ENCODE data around the gene TIAM1.

Gene TIAM1

GRCh38 chr21:31181082-31181750 lies 162.8 kb downstream of the TIAM1 start:
- H3K4me3 ChIP-seq: no peak overlapping the region
- H3K9ac ChIP-seq: peak overlapping the region in 5 of 11 experiments; percentile 1 to 26 (median 8); a peak in 7 of 22 replicates
- peak overlapping the region in 8 of 11 experiments; percentile 8 to 45 (median 22); a peak in 12 of 22 replicates for H3K27ac ChIP-seq
- H3K9me3 ChIP-seq (replicated peaks in 1 of 11): no peaks in the 10 kb centered on the region
- peaks cover 0 to 23% (median 5%) of the 10 kb centered on the region in 11 experiments; a peak in 11 of 22 replicates for H3K36me3 ChIP-seq
- TF ChIP-seq Cebpa-rat (IDR thresholded peaks at IDR 0.05): no peak
- H3K4me2 ChIP-seq: peak overlapping the region; percentile 41 to 78 (median 59)
- H3K4me1 ChIP-seq: peaks cover 36 to 72% (median 69%) of the 10 kb centered on the region in 10 experiments
- H3K27me3 ChIP-seq: no peaks in the 10 kb centered on the region
- H4K20me1 ChIP-seq: peaks cover 0 to 11% (median 0%) of the 10 kb centered on the region in 11 experiments; a peak in 1 of 22 replicates

- peaks cover 42 to 80% (median 76%) of the 10 kb centered on the region in 10 experiments for H3K4me1 ChIP-seq
- TF ChIP-seq Cebpa-rat (IDR thresholded peaks at IDR 0.05): no peak
Observed at GRCh38 chr21:31180256-31181081, 163.6 kb downstream of the TIAM1 start.

GRCh38 chr21:31176725-31177124 lies 167.3 kb downstream of the TIAM1 start:
- Histone ChIP-seq H3K4me3 (peak overlapping the region in 2 of 10 experiments; percentile 26 to 32; a peak in 3 of 20 replicates), H4K20me1 (peaks cover 0 to 4% (median 0%) of the 10 kb centered on the region in 11 experiments; a peak in 1 of 22 replicates), H3K27me3 (no peaks in the 10 kb centered on the region), H3K36me3 (no peaks in the 10 kb centered on the region; a peak in 1 of 22 replicates), H3K9ac (peak overlapping the region in 10 of 11 experiments; percentile 15 to 67 (median 55); a peak in 17 of 22 replicates), H3K9me3 (replicated peaks in 1 of 11) (no peaks in the 10 kb centered on the region), H3K27ac (peak overlapping the region in 10 of 11 experiments; percentile 14 to 80 (median 72); a peak in 18 of 22 replicates), H3K4me1 (peaks cover 73 to 96% (median 84%) of the 10 kb centered on the region in 10 experiments), H3K4me2 (peak overlapping the region; percentile 64 to 92 (median 86))
- no peak for TF ChIP-seq Cebpa-rat (IDR thresholded peaks at IDR 0.05)

More at GRCh38 chr21:31180256-31181081, 163.6 kb downstream of the TIAM1 start:
- H3K36me3 ChIP-seq: peaks cover 0 to 17% (median 0%) of the 10 kb centered on the region in 11 experiments; a peak in 6 of 22 replicates
- H3K27ac ChIP-seq: peak overlapping the region in 8 of 11 experiments; percentile 8 to 45 (median 22); a peak in 11 of 22 replicates
- H3K4me2 ChIP-seq: peak overlapping the region; percentile 41 to 78 (median 59); a peak in 19 of 22 replicates
- H3K9me3 ChIP-seq (replicated peaks in 1 of 11): no peaks in the 10 kb centered on the region
- H4K20me1 ChIP-seq: peaks cover 0 to 11% (median 0%) of the 10 kb centered on the region in 11 experiments; a peak in 1 of 22 replicates
- no peaks in the 10 kb centered on the region for H3K27me3 ChIP-seq
- H3K9ac ChIP-seq: peak overlapping the region in 4 of 11 experiments; percentile 1 to 26 (median 8); a peak in 6 of 22 replicates
- H3K4me3 ChIP-seq: no peak overlapping the region

DNA sequence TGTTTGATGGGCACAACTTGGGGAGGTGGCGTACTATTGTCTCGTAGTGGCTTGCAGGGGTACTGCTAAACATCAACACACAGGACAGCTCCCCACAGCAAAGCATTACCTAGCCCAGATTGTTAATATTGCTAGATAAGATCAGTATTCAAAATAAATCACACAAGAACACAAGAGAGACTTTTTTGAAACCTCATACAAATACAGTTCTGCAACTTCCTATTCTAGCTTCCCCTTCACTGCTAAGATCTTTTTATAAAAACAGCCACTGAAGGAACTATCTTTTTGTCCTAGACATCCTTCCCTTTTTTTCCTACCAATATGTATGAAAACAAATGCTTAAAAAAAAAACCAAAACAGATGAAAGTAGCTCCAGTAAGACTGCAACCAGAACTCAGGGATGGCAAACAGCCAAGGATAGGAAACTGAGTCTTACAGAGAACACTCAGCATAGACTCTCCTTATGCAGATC lies 167.9 kb downstream of the TIAM1 start:
- H3K4me3 ChIP-seq: peak overlapping the region in 5 of 10 experiments; percentile 4 to 32 (median 13); a peak in 6 of 20 replicates
- H3K4me1 ChIP-seq: peaks cover 67 to 92% (median 81%) of the 10 kb centered on the region in 10 experiments
- peak overlapping the region in 10 of 11 experiments; percentile 14 to 80 (median 72); a peak in 21 of 22 replicates for H3K27ac ChIP-seq
- no peaks in the 10 kb centered on the region for H3K27me3 ChIP-seq
- H3K36me3 ChIP-seq: no peaks in the 10 kb centered on the region; a peak in 1 of 22 replicates
- peaks cover 0 to 4% (median 0%) of the 10 kb centered on the region in 11 experiments; a peak in 1 of 22 replicates for H4K20me1 ChIP-seq
- H3K4me2 ChIP-seq: peak overlapping the region; percentile 64 to 92 (median 86)
- H3K9me3 ChIP-seq (replicated peaks in 1 of 11): no peaks in the 10 kb centered on the region
- no peak for TF ChIP-seq Cebpa-rat (IDR thresholded peaks at IDR 0.05)
- H3K9ac ChIP-seq: peak overlapping the region in 10 of 11 experiments; percentile 20 to 67 (median 55); a peak in 17 of 22 replicates

- Histone ChIP-seq H3K9ac (peak overlapping the region in 9 of 11 experiments; percentile 2 to 64 (median 23); a peak in 15 of 22 replicates), H4K20me1 (0 out of 22 replicates have a peak, but pooled peaks cover 0 to 4% (median 0%) of the 10 kb centered on the region in 11 experiments), H3K4me3 (peak overlapping the region in 3 of 10 experiments; percentile 8 to 30 (median 8); a peak in 4 of 20 replicates), H3K4me1 (peaks cover 54 to 75% (median 72%) of the 10 kb centered on the region in 10 experiments), H3K4me2 (peak overlapping the region; percentile 64 to 92 (median 86)), H3K27me3 (no peaks in the 10 kb centered on the region), H3K36me3 (no peaks in the 10 kb centered on the region; a peak in 1 of 22 replicates), H3K27ac (peak overlapping the region in 8 of 11 experiments; percentile 6 to 80 (median 76); a peak in 18 of 22 replicates), H3K9me3 (replicated peaks in 1 of 11) (no peaks in the 10 kb centered on the region)
- TF ChIP-seq Cebpa-rat (IDR thresholded peaks at IDR 0.05): no peak
Observed at GRCh38 chr21:31173881-31174555, 170.0 kb downstream of the TIAM1 start.

DNA sequence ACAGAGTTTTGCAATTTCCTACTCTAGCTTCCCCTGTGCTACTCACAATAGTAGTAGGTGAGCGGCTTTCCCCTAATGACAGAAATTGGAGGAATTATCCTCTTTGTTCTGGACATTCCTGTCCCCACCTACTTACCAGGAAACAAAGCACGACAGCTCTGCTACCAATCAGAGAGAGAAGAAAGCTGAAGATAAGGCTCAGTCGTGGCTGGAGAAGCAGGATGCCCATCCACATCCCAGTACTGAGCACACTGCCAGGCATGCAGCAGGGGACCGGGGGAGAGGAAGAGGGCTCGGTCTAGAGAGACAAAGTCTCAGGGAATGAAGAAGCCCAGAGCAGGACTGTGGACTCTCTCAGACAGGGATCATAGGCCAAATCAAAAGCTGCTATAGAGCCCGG lies 171.7 kb downstream of the TIAM1 start:
- peaks cover 38 to 62% (median 57%) of the 10 kb centered on the region in 10 experiments for H3K4me1 ChIP-seq
- H4K20me1 ChIP-seq: 0 out of 22 replicates have a peak, but pooled peaks cover 0 to 4% (median 0%) of the 10 kb centered on the region in 11 experiments
- peak overlapping the region in 8 of 11 experiments; percentile 20 to 92 (median 78); a peak in 15 of 22 replicates for H3K4me2 ChIP-seq
- H3K27ac ChIP-seq: peak overlapping the region in 2 of 11 experiments; percentile 19 to 28; a peak in 4 of 22 replicates
- no peaks in the 10 kb centered on the region; a peak in 1 of 22 replicates for H3K36me3 ChIP-seq
- no peaks in the 10 kb centered on the region for H3K9me3 ChIP-seq (replicated peaks in 1 of 11)
- H3K4me3 ChIP-seq: no peak overlapping the region
- no peak for TF ChIP-seq Cebpa-rat (IDR thresholded peaks at IDR 0.05)
- H3K27me3 ChIP-seq: no peaks in the 10 kb centered on the region
- no peak overlapping the region for H3K9ac ChIP-seq

- H3K27ac ChIP-seq: no peak overlapping the region
- H3K9me3 ChIP-seq (replicated peaks in 1 of 11): no peaks in the 10 kb centered on the region
- no peaks in the 10 kb centered on the region for H3K27me3 ChIP-seq
- no peak overlapping the region for H3K4me3 ChIP-seq
- no peak overlapping the region for H3K9ac ChIP-seq
- H4K20me1 ChIP-seq: no peaks in the 10 kb centered on the region
- peaks cover 0 to 15% (median 5%) of the 10 kb centered on the region in 11 experiments; a peak in 5 of 22 replicates for H3K36me3 ChIP-seq
- no peak overlapping the region for H3K4me2 ChIP-seq
- TF ChIP-seq Cebpa-rat (IDR thresholded peaks at IDR 0.05): no peak
- peaks cover 30 to 54% (median 39%) of the 10 kb centered on the region in 10 experiments for H3K4me1 ChIP-seq
Observed at GRCh38 chr21:31164713-31165694, 179.1 kb downstream of the TIAM1 start.

All from BLaER1 treated with 17β-estradiol and CSF1 and Interleukin-3, amounts not matched to agents 10 nM and 100 nM (cell line).